MCF 10A (cell line): ENCODE data around the gene MAML2. TPM values are rescaled to one million over a fixed set of nuclear protein-coding genes. Genes with fewer than 3 reads are reported as not detected.

Experiments used
- BruUV-seq: library from RNA; stranded (reverse); fragments of 400-500 nt; replicated peaks from 2 replicates; lab custom pipeline; 2021; lab: Mats Ljungman, UMichigan
- CTCF ChIA-PET: fragments of 300-600 bp; sonication (Branson Sonifier 250); formaldehyde crosslinking; extraction: SDS; loops from one replicate; lab custom pipeline; 2021; ENCODE audit warnings: antibody characterized with exemption, inconsistent platforms; lab: Yijun Ruan, JAX
- POLR2A ChIA-PET: fragments of 300-600, 350-650 bp; sonication (Branson Sonifier 250); formaldehyde crosslinking; extraction: SDS; loops from one replicate; lab custom pipeline; 2020; ENCODE audit warnings: antibody characterized with exemption, inconsistent platforms; lab: Yijun Ruan, JAX
- DNase-seq: peaks from one replicate; pipeline ENCODE4 v3.0.0-alpha.2; 2018; ENCODE audit not compliant: unreplicated experiment
- H3K27ac Mint-ChIP-seq: one replicate; pipeline ENCODE4 v1.8.0; 2022; ENCODE audit warnings: mild to moderate bottlenecking, low read depth, mixed read lengths; ENCODE audit not compliant: unreplicated experiment
- H3K27me3 Mint-ChIP-seq: one replicate; pipeline ENCODE4 v1.8.0; 2022; ENCODE audit warnings: mixed read lengths; ENCODE audit not compliant: insufficient read depth, unreplicated experiment
- H3K36me3 Mint-ChIP-seq: one replicate; pipeline ENCODE4 v1.8.0; 2022; ENCODE audit warnings: mild to moderate bottlenecking, moderate library complexity, mixed read lengths; ENCODE audit not compliant: insufficient read depth, unreplicated experiment
- H3K4me1 Mint-ChIP-seq: one replicate; pipeline ENCODE4 v1.8.0; 2022; ENCODE audit warnings: mixed read lengths; ENCODE audit not compliant: insufficient read depth, unreplicated experiment
- H3K4me3 Mint-ChIP-seq: one replicate; pipeline ENCODE4 v1.8.0; 2022; ENCODE audit warnings: mild to moderate bottlenecking, moderate library complexity, mixed read lengths; ENCODE audit not compliant: unreplicated experiment
- H3K9me3 Mint-ChIP-seq: one replicate; pipeline ENCODE4 v1.8.0; 2022; ENCODE audit warnings: mixed read lengths; ENCODE audit not compliant: unreplicated experiment
- CTCF ChIP-seq: fragments of 200-600 bp; IDR thresholded peaks from one replicate; pipeline ENCODE4 v1.8.0; 2022; ENCODE audit warnings: antibody characterized with exemption, mild to moderate bottlenecking; ENCODE audit not compliant: unreplicated experiment
- intact Hi-C: fragments of 100-400 bp; cut with micrococcal nuclease; formaldehyde crosslinking; loops from 2 replicates; pipeline ENCODE4 v1.14.1; 2022
- total RNA-seq: library from RNA; stranded (reverse); gene quantifications from 2 replicates; pipeline ENCODE4 v1.2.3, GENCODE V29; 2022

The MAML2 gene
- total RNA-seq, 1 experiment from 2014 or later = 8.6 TPM

- H3K27ac Mint-ChIP-seq = peak overlapping the region; percentile 97
- intact Hi-C loops = loop anchor here (2.0 to 5.0 kb wide), 2 partner anchors 114 to 172 kb away; partner anchors contain the start of gene MAML2
- DNase-seq = no peak
- no peak overlapping the region for H3K4me3 Mint-ChIP-seq
- CTCF ChIA-PET = interaction anchor here (0.6 to 5.8 kb wide), 5 partner anchors 9 to 312 kb away, joined by 3 to 61 read pairs (median 4); partner anchors contain the start of gene MAML2
- peaks cover 44% of the 10 kb centered on the region for H3K4me1 Mint-ChIP-seq
- POLR2A ChIA-PET = interaction anchor here (0.5 to 7.3 kb wide), 18 partner anchors 9 to 1494 kb away, joined by 3 to 93 read pairs (median 7); partner anchors contain the start of gene MAML2
- H3K27me3 Mint-ChIP-seq = no peaks in the 10 kb centered on the region
- BruUV-seq = no TSS peak
- no peaks in the 10 kb centered on the region for H3K9me3 Mint-ChIP-seq
- H3K36me3 Mint-ChIP-seq = peaks cover 6% of the 10 kb centered on the region
- TF ChIP-seq CTCF = no peak
Measured at GRCh38 chr11:96228910-96229309, 114.1 kb downstream of the MAML2 start.

- no peak for TF ChIP-seq CTCF
Measured at GRCh38 chr11:96228473-96228891, 114.5 kb downstream of the MAML2 start.

GRCh38 chr11:96227244-96227643, 115.8 kb downstream of the MAML2 start:
- Mint-ChIP-seq H3K9me3 (no peaks in the 10 kb centered on the region), H3K4me1 (peaks cover 49% of the 10 kb centered on the region), H3K27me3 (no peaks in the 10 kb centered on the region), H3K36me3 (peaks cover 6% of the 10 kb centered on the region), H3K27ac (peak overlapping the region; percentile 97), H3K4me3 (peak overlapping the region; percentile 69)
- no TSS peak for BruUV-seq
- TF ChIP-seq CTCF = no peak
- DNase-seq = peak; percentile 82
- intact Hi-C loops = loop anchor here (5.0 kb wide), 1 partner anchor 170 kb away; no protein-coding TSS in a partner anchor
- ChIA-PET POLR2A (interaction anchor here (0.6 to 7.3 kb wide), 30 partner anchors 9 to 1158 kb away, joined by 3 to 93 read pairs (median 6); partner anchors contain the start of genes CCDC82, CEP57, JRKL and MAML2), CTCF (interaction anchor here (0.6 to 5.8 kb wide), 5 partner anchors 8 to 228 kb away, joined by 3 to 61 read pairs (median 5); partner anchors contain the start of gene MAML2)

More at GRCh38 chr11:96228473-96228891, 114.5 kb downstream of the MAML2 start:
- no TSS peak for BruUV-seq
- H3K9me3 Mint-ChIP-seq = no peaks in the 10 kb centered on the region
- H3K4me1 Mint-ChIP-seq = peaks cover 48% of the 10 kb centered on the region
- intact Hi-C loops = loop anchor here (2.0 to 5.0 kb wide), 2 partner anchors 114 to 171 kb away; partner anchors contain the start of gene MAML2
- H3K4me3 Mint-ChIP-seq = no peak overlapping the region
- CTCF ChIA-PET = interaction anchor here (0.7 to 5.8 kb wide), 6 partner anchors 9 to 312 kb away, joined by 3 to 61 read pairs (median 4); partner anchors contain the start of gene MAML2
- no peaks in the 10 kb centered on the region for H3K27me3 Mint-ChIP-seq
- POLR2A ChIA-PET = interaction anchor here (0.5 to 7.3 kb wide), 24 partner anchors 10 to 1493 kb away, joined by 3 to 93 read pairs (median 4); partner anchors contain the start of gene MAML2
- peak overlapping the region; percentile 97 for H3K27ac Mint-ChIP-seq
- H3K36me3 Mint-ChIP-seq = peaks cover 6% of the 10 kb centered on the region
- DNase-seq = peak; percentile 92

GRCh38 chr11:96223083-96223482, 119.9 kb downstream of the MAML2 start:
- ChIA-PET CTCF (interaction anchor here (2.0 kb wide), 1 partner anchor 120 kb away, joined by 5 read pairs; the partner anchor contains the start of gene MAML2), POLR2A (interaction anchor here (0.6 to 1.0 kb wide), 2 partner anchors 14 to 71 kb away, joined by 3 read pairs; no protein-coding TSS in a partner anchor)
- Mint-ChIP-seq H3K27me3 (no peaks in the 10 kb centered on the region), H3K9me3 (no peaks in the 10 kb centered on the region), H3K4me3 (no peak overlapping the region), H3K27ac (no peak overlapping the region), H3K4me1 (peaks cover 40% of the 10 kb centered on the region), H3K36me3 (peaks cover 11% of the 10 kb centered on the region)
- no peak for TF ChIP-seq CTCF
- DNase-seq = no peak
- BruUV-seq = no TSS peak
- intact Hi-C loops = no loop called here
